ENCODE results near the gene GLA. TPM values are rescaled to one million over a fixed set of nuclear protein-coding genes. Genes with fewer than 3 reads are reported as not detected.

The GLA gene
- total RNA-seq, 1 experiment from 2014 or later, result 41.9 TPM

DNA sequence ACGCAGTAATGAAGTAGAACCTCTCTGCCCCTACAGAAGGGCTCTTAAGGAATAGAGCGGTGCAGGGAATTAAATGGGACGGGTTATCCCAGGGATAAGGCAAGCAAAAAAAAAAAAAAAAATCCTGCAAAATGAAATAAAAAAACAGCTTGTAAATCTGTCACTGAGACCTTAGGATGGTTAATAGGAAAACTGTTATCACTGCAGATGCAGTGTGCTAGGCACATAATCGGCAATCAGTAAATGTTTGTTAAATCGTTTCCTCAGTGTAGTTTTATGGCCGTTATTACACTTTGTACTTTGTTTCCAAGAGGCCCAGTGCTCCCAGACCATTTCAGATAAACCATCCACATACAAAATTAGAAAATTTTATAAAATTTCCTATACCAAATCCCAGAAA, 1.3 kb upstream of the GLA start:
- peak overlapping the region; percentile 59 for H3K4me2 ChIP-seq (ENCODE audit: insufficient read depth, insufficient read length, low read length)
- peaks cover 1% of the 10 kb centered on the region; the same call in 1 of the 2 replicates for H3K27me3 Mint-ChIP-seq (ENCODE audit: low read depth)
- H2BK12ac ChIP-seq (ENCODE audit: insufficient read length, low read depth, low read length), result no peak overlapping the region
- H2BK20ac ChIP-seq (ENCODE audit: low read depth, low read length, poor library complexity, severe bottlenecking), result no peak overlapping the region
- H3K23ac ChIP-seq (ENCODE audit: insufficient read length, low read depth, low read length), result no peak overlapping the region
- no peak overlapping the region for H3K14ac ChIP-seq (ENCODE audit: insufficient read depth, low read length)
- no peak overlapping the region for H4K5ac ChIP-seq (ENCODE audit: insufficient read length, low read depth, low read length)
- H4K20me1 ChIP-seq (ENCODE audit: control insufficient read depth, insufficient read depth, insufficient read length), result no peaks in the 10 kb centered on the region
- no peak for DNase-seq
- no peak for TF ChIP-seq CTCF (conservative IDR thresholded peaks at IDR 0.05)
- no peak overlapping the region for H3K56ac ChIP-seq (ENCODE audit: insufficient read length, low read depth, low read length)
- no peaks in the 10 kb centered on the region for H3K4me1 ChIP-seq (ENCODE audit: insufficient read depth, low read length)
- H2AK5ac ChIP-seq (ENCODE audit: insufficient read length, low read length), result no peak overlapping the region
- peak overlapping the region in 1 of 3 experiments; percentile 81; a peak in 4 of 7 replicates for H3K27ac Mint-ChIP-seq
- H4K91ac ChIP-seq (ENCODE audit: insufficient read length, low read depth, low read length), result no peak overlapping the region
- H3K27ac ChIP-seq (ENCODE audit: insufficient read length, low read depth, low read length), result no peak overlapping the region
- H3K9me3 Mint-ChIP-seq, result peaks cover 58 to 66% of the 10 kb centered on the region in 2 experiments
- H3K18ac ChIP-seq (ENCODE audit: insufficient read length, low read depth, low read length), result no peak overlapping the region
- H3K79me2 ChIP-seq (ENCODE audit: insufficient read depth, low read length), result peaks cover 7% of the 10 kb centered on the region; the same call in 1 of the 2 replicates
- no peaks in the 10 kb centered on the region for H3K27me3 ChIP-seq (ENCODE audit: insufficient read depth, low read length)
- no peak overlapping the region for H2BK15ac ChIP-seq (ENCODE audit: low read depth, low read length)
- no peak overlapping the region for H3T11ph ChIP-seq (ENCODE audit: low read length)
- no peaks in the 10 kb centered on the region for H3K79me1 ChIP-seq (ENCODE audit: insufficient read depth, low read depth, low read length, poor library complexity, severe bottlenecking)
- WGBS (ENCODE audit: extremely low coverage, insufficient read length, low lambda C conversion rate), result no CpG with 5 or more reads among the region's 6 CpGs
- peak overlapping the region; percentile 95 for H3K9ac ChIP-seq (ENCODE audit: extremely low read depth, insufficient read length, low read length)
- H3K36me3 Mint-ChIP-seq (ENCODE audit: insufficient read depth in 1 of 3, low read depth in 3 of 3), result peaks cover 19 to 29% (median 23%) of the 10 kb centered on the region in 3 experiments
- no peak overlapping the region for H2BK5ac ChIP-seq (ENCODE audit: insufficient read length, low read length)
- H3K4ac ChIP-seq (ENCODE audit: low read depth, low read length), result no peak overlapping the region
- H3K9me3 ChIP-seq (ENCODE audit: control insufficient read depth, low read depth, low read length), result peaks cover 17% of the 10 kb centered on the region
- H3K23me2 ChIP-seq (ENCODE audit: insufficient read length, low read depth, low read length, poor library complexity, severe bottlenecking), result peaks cover 4% of the 10 kb centered on the region
- H3K4me1 Mint-ChIP-seq, result peaks cover 5 to 11% of the 10 kb centered on the region in 2 experiments; a peak in 3 of 4 replicates
- peak overlapping the region; percentile 92 to 95 for H3K4me3 Mint-ChIP-seq
- no peak overlapping the region for H2BK120ac ChIP-seq (ENCODE audit: low read depth, low read length, poor library complexity, severe bottlenecking)
- no peak overlapping the region for H4K8ac ChIP-seq (replicated peaks; ENCODE audit: insufficient read length, low read depth, low read length)
- no peak overlapping the region for H2AFZ ChIP-seq (ENCODE audit: low read length)

All from H9 (cell line).